ENCODE measurements around the gene ATP6V0B.

GRCh38 chr1:43990271-43991199, 15.8 kb downstream of the ATP6V0B start:
- no peak for TF ChIP-seq RCOR1 (IDR thresholded peaks at IDR 0.05; ENCODE audit: insufficient replicate concordance, low read length)
- no peak for TF ChIP-seq CEBPB (IDR thresholded peaks at IDR 0.05; ENCODE audit: low read depth, low read length)
- TF ChIP-seq POLR2A (IDR thresholded peaks at IDR 0.05; ENCODE audit: low read depth, low read length) = no peak
- TF ChIP-seq, protein P1, sequence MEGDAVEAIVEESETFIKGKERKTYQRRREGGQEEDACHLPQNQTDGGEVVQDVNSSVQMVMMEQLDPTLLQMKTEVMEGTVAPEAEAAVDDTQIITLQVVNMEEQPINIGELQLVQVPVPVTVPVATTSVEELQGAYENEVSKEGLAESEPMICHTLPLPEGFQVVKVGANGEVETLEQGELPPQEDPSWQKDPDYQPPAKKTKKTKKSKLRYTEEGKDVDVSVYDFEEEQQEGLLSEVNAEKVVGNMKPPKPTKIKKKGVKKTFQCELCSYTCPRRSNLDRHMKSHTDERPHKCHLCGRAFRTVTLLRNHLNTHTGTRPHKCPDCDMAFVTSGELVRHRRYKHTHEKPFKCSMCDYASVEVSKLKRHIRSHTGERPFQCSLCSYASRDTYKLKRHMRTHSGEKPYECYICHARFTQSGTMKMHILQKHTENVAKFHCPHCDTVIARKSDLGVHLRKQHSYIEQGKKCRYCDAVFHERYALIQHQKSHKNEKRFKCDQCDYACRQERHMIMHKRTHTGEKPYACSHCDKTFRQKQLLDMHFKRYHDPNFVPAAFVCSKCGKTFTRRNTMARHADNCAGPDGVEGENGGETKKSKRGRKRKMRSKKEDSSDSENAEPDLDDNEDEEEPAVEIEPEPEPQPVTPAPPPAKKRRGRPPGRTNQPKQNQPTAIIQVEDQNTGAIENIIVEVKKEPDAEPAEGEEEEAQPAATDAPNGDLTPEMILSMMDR (conservative IDR thresholded peaks at IDR 0.05; ENCODE audit: low read depth, low read length) = no peak
- no peak for TF ChIP-seq FOS (IDR thresholded peaks at IDR 0.05; ENCODE audit: low read depth, low read length)
- no peak for TF ChIP-seq BHLHE40 (IDR thresholded peaks at IDR 0.05; ENCODE audit: low read depth, low read length)

Measured in IMR-90 (cell line).